Measurements from ENCODE around the gene NEMP2. TPM values are rescaled to one million over a fixed set of nuclear protein-coding genes. Genes with fewer than 3 reads are reported as not detected.

The NEMP2 gene
- total RNA-seq, 1 donor from 2014 or later = 9.8 TPM

GRCh38 chr2:190465060-190465459, 69.5 kb downstream of the NEMP2 start:
- Mint-ChIP-seq H3K9me3 (no peaks in the 10 kb centered on the region), H3K4me1 (peaks cover 20% of the 10 kb centered on the region), H3K27me3 (ENCODE audit: low read depth) (no peaks in the 10 kb centered on the region), H3K4me3 (no peak overlapping the region), H3K36me3 (ENCODE audit: low read depth) (peaks cover 2% of the 10 kb centered on the region), H3K27ac (ENCODE audit: unreplicated experiment) (no peak overlapping the region)
- no peak for DNase-seq (ENCODE audit: low read depth, low spot score)
- TF ChIP-seq CTCF (conservative IDR thresholded peaks at IDR 0.05) = no peak

DNA sequence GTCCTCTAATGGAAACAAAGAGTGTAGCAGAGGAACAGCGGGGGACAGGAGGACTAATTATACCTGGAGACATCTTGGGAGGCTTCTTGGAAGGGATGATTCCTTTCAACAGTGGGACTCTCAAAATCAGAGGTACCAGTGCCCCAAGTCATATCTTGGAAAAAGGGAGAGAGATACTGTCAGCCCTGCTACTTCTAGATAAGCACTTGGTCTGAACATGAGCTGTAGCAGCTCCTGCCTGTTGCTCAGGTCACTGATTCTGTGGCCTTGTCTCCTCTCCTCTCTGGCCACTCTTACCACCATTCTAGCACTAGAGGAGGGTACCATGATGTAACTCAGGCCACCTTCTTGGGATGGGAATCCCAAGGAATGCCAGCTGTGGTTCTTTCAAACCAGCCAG, 71.9 kb downstream of the NEMP2 start:
- Mint-ChIP-seq H3K36me3 (ENCODE audit: low read depth) (peaks cover 2% of the 10 kb centered on the region), H3K9me3 (no peaks in the 10 kb centered on the region), H3K27ac (ENCODE audit: unreplicated experiment) (no peak overlapping the region), H3K4me3 (no peak overlapping the region), H3K4me1 (peaks cover 13% of the 10 kb centered on the region), H3K27me3 (ENCODE audit: low read depth) (no peaks in the 10 kb centered on the region)
- no peak for DNase-seq (ENCODE audit: low read depth, low spot score)
- TF ChIP-seq CTCF (conservative IDR thresholded peaks at IDR 0.05) = no peak

DNA sequence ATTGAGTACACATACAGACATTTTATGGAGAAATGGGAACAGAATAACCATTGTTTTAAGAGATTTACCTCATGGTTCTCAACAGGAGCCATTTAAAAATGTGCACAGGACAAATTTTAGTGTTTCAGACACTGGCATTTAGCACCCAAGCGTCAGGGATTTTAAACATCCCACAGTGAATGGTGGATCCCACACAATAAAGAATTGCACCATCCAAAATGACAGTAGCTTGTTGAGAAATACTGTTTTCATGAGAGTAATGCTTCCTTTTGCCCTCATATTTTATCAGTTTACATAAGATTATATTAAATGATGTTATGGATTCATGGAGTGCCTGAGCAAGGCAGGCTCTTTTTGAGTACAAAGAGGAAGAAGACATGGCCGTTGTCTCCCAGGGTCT, 72.3 kb downstream of the NEMP2 start:
- no peak for TF ChIP-seq CTCF (conservative IDR thresholded peaks at IDR 0.05)
- Mint-ChIP-seq H3K36me3 (ENCODE audit: low read depth) (peaks cover 2% of the 10 kb centered on the region), H3K4me1 (peaks cover 8% of the 10 kb centered on the region), H3K27ac (ENCODE audit: unreplicated experiment) (no peak overlapping the region), H3K9me3 (no peaks in the 10 kb centered on the region), H3K4me3 (no peak overlapping the region), H3K27me3 (ENCODE audit: low read depth) (no peaks in the 10 kb centered on the region)
- DNase-seq (ENCODE audit: low read depth, low spot score) = no peak

DNA sequence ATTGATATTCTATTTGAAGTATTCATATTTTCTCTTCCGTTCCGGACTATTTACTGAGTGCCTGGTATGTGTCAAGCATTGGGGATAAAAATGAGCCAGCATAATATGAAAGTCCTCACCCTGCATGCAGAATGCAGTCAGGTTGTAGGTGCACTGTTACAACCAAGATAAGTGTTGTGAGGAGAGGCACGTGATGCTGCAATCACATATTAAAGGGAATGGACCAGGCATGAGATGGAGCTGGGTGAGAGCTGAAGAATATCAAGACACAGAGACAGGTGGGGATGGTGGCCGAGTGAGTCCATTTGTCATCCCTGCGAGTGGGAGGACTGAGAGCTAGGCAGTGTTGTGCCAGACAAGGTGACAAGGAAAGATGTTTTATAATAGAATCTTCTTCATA, 74.0 kb downstream of the NEMP2 start:
- H3K36me3 Mint-ChIP-seq (ENCODE audit: low read depth) = no peaks in the 10 kb centered on the region
- no peaks in the 10 kb centered on the region for H3K9me3 Mint-ChIP-seq

DNA sequence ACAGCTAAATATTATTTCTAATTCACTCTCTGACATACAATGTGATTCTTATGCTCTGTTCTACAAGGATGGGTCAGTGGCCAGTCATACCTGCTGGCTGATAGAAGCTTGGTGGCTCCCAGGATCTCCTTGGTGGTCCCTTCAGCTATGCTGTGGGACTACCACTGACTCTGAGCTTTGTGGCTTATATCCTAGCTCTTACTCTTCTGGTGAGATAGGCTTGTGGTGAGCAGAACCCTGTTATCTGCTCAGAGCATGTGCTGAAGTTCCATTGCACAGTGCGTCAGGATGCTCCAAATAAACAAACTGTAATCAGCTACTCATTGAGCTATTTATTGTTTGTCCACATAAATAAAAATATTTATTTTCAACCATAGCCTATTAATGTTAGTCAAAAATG, 74.6 kb downstream of the NEMP2 start:
- no peak for DNase-seq (ENCODE audit: low read depth, low spot score)
- Mint-ChIP-seq H3K27ac (ENCODE audit: unreplicated experiment) (no peak overlapping the region), H3K4me1 (no peaks in the 10 kb centered on the region), H3K36me3 (ENCODE audit: low read depth) (no peaks in the 10 kb centered on the region), H3K27me3 (ENCODE audit: low read depth) (no peaks in the 10 kb centered on the region), H3K9me3 (no peaks in the 10 kb centered on the region), H3K4me3 (no peak overlapping the region)
- no peak for TF ChIP-seq CTCF (conservative IDR thresholded peaks at IDR 0.05)

More for the DNA sequence above, 74.0 kb downstream of the NEMP2 start:
- Mint-ChIP-seq H3K27ac (ENCODE audit: unreplicated experiment) (no peak overlapping the region), H3K4me1 (no peaks in the 10 kb centered on the region), H3K27me3 (ENCODE audit: low read depth) (no peaks in the 10 kb centered on the region), H3K4me3 (no peak overlapping the region)
- DNase-seq (ENCODE audit: low read depth, low spot score) = no peak
- no peak for TF ChIP-seq CTCF (conservative IDR thresholded peaks at IDR 0.05)
